Loucy (cell line): ENCODE data around the gene SH2D3C.

Source experiments
- EZH2phosphoT487 ChIP-seq: fragments of 200-600 bp; IDR thresholded peaks from 2 replicates; pipeline ENCODE4 v1.6.1; 2018; ENCODE audit warnings: antibody characterized with exemption, mild to moderate bottlenecking, moderate library complexity, borderline replicate concordance
- TF ChIP-seq, protein P1 (sequence below): fragments of 200-600 bp; sonication (generic); conservative IDR thresholded peaks from 2 replicates; pipeline ENCODE4 v1.5.1; 2014; ENCODE audit warnings: mild to moderate bottlenecking, antibody characterized with exemption, low read length

DNA sequence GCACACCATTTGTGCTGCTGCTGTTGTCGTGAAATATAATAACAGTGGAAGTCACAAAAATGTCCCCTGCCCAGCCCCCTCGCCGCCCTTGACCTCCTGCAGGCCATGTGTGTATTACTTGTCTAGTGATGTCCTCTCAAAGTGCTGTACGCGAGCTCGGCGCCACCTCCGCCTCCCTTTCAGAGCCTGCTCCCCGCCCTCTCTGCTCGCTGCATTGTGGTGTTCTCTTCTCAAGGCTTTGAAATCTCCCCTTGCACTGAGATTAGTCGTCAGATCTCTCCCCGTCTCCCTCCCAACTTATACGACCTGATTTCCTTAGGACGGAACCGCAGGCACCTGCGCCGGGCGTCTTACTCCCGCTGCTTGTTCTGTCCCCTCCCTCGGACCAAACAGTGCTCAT lies 86.4 kb downstream of the SH2D3C start:
- TF ChIP-seq, protein P1, sequence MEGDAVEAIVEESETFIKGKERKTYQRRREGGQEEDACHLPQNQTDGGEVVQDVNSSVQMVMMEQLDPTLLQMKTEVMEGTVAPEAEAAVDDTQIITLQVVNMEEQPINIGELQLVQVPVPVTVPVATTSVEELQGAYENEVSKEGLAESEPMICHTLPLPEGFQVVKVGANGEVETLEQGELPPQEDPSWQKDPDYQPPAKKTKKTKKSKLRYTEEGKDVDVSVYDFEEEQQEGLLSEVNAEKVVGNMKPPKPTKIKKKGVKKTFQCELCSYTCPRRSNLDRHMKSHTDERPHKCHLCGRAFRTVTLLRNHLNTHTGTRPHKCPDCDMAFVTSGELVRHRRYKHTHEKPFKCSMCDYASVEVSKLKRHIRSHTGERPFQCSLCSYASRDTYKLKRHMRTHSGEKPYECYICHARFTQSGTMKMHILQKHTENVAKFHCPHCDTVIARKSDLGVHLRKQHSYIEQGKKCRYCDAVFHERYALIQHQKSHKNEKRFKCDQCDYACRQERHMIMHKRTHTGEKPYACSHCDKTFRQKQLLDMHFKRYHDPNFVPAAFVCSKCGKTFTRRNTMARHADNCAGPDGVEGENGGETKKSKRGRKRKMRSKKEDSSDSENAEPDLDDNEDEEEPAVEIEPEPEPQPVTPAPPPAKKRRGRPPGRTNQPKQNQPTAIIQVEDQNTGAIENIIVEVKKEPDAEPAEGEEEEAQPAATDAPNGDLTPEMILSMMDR = no peak
- TF ChIP-seq EZH2phosphoT487 = no peak
